ENCODE measurements around the gene ZDHHC20.
A peak's percentile ranks its signal among the peaks of the same experiment; 100 is the strongest.
"Not testable (repeated sequence)": the region's sequence is repeated elsewhere in the genome, so short reads cannot be mapped to it uniquely, and the experiment has no call there.

Gene ZDHHC20

GRCh38 chr13:21435687-21436151, 23.4 kb downstream of the ZDHHC20 start:
- DNase-seq (ENCODE audit: low spot score), result peak; percentile 96

GRCh38 chr13:21435231-21435630, 23.9 kb downstream of the ZDHHC20 start:
- no peak for DNase-seq (ENCODE audit: low spot score)

- no peak for DNase-seq (ENCODE audit: low spot score)
These were observed 24.5 kb downstream of the ZDHHC20 start for GRCh38 chr13:21434588-21434987.

- no peak for DNase-seq (ENCODE audit: low spot score)
These were observed 29.9 kb downstream of the ZDHHC20 start for GRCh38 chr13:21429211-21429610.

- no peak for DNase-seq (ENCODE audit: low spot score)
These were observed 31.4 kb downstream of the ZDHHC20 start for GRCh38 chr13:21427741-21428140.

GRCh38 chr13:21426238-21426637, 32.9 kb downstream of the ZDHHC20 start:
- no peak for DNase-seq (ENCODE audit: low spot score)

- DNase-seq (ENCODE audit: low spot score), result no peak
These were observed 38.4 kb downstream of the ZDHHC20 start for GRCh38 chr13:21420706-21421105.

GRCh38 chr13:21413013-21413412, 46.1 kb downstream of the ZDHHC20 start:
- no peak for DNase-seq (ENCODE audit: low spot score)

GRCh38 chr13:21410453-21410852, 48.6 kb downstream of the ZDHHC20 start:
- not testable (repeated sequence) for DNase-seq (ENCODE audit: low spot score)

GRCh38 chr13:21405309-21405708, 53.8 kb downstream of the ZDHHC20 start:
- DNase-seq (ENCODE audit: low spot score), result no peak

GRCh38 chr13:21402586-21403307, 56.4 kb downstream of the ZDHHC20 start:
- DNase-seq (ENCODE audit: low spot score), result peak; percentile 20

- DNase-seq (ENCODE audit: low spot score), result peak; percentile 34
These were observed 59.4 kb downstream of the ZDHHC20 start for GRCh38 chr13:21399741-21400140.

GRCh38 chr13:21395953-21396352, 63.1 kb downstream of the ZDHHC20 start:
- peak; percentile 79 for DNase-seq (ENCODE audit: low spot score)

GRCh38 chr13:21389124-21389523, 70.0 kb downstream of the ZDHHC20 start:
- DNase-seq (ENCODE audit: low spot score), result no peak

GRCh38 chr13:21385710-21386109, 73.4 kb downstream of the ZDHHC20 start:
- no peak for DNase-seq (ENCODE audit: low spot score)

- DNase-seq (ENCODE audit: low spot score), result no peak
These were observed 76.0 kb downstream of the ZDHHC20 start for GRCh38 chr13:21383090-21383489.

- not testable (repeated sequence) for DNase-seq (ENCODE audit: low spot score)
These were observed 81.8 kb downstream of the ZDHHC20 start for GRCh38 chr13:21376998-21377985.

GRCh38 chr13:21372530-21372929, 86.6 kb downstream of the ZDHHC20 start:
- DNase-seq (ENCODE audit: low spot score), result no peak

- no peak for DNase-seq (ENCODE audit: low spot score)
These were observed 88.1 kb downstream of the ZDHHC20 start for GRCh38 chr13:21371011-21371410.

- no peak for DNase-seq (ENCODE audit: low spot score)
These were observed 93.5 kb downstream of the ZDHHC20 start for GRCh38 chr13:21365574-21365973.

- DNase-seq (ENCODE audit: low spot score), result no peak
These were observed 94.2 kb downstream of the ZDHHC20 start for GRCh38 chr13:21364916-21365315.

- DNase-seq (ENCODE audit: low spot score), result no peak
These were observed 94.7 kb downstream of the ZDHHC20 start for GRCh38 chr13:21364357-21364756.

- DNase-seq (ENCODE audit: low spot score), result no peak
These were observed 96.4 kb downstream of the ZDHHC20 start for GRCh38 chr13:21362741-21363140.

Data from SW480 (cell line).